GM18873 (cell line): Measurements from ENCODE around the gene EVA1B.

Source experiments
- ATAC-seq: cut with Tn5 transposase; IDR thresholded peaks from one replicate; pipeline ENCODE4 v1.9.1; 2021; ENCODE audit warnings: mild to moderate bottlenecking, moderate library complexity, moderate number of reproducible peaks; ENCODE audit not compliant: unreplicated experiment, low FRiP score

EVA1B gene

GRCh38 chr1:36285443-36286101 lies 37.9 kb downstream of the EVA1B start:
- no peak for ATAC-seq

- ATAC-seq = no peak
These were observed 38.9 kb downstream of the EVA1B start for GRCh38 chr1:36284517-36284916.

- ATAC-seq = no peak
These were observed 39.4 kb downstream of the EVA1B start for GRCh38 chr1:36284061-36284460.

- ATAC-seq = no peak
These were observed 43.6 kb downstream of the EVA1B start for GRCh38 chr1:36279789-36280296.

GRCh38 chr1:36279110-36279788 lies 44.2 kb downstream of the EVA1B start:
- no peak for ATAC-seq

- ATAC-seq = no peak
These were observed 46.8 kb downstream of the EVA1B start for GRCh38 chr1:36276688-36277087.

GRCh38 chr1:36274201-36274600 lies 49.2 kb downstream of the EVA1B start:
- no peak for ATAC-seq

- no peak for ATAC-seq
These were observed 50.4 kb downstream of the EVA1B start for GRCh38 chr1:36273024-36273423.
